Measurements from ENCODE around the gene CHRNE.
"Not testable (repeated sequence)": the region's sequence is repeated elsewhere in the genome, so short reads cannot be mapped to it uniquely, and the experiment has no call there.

Gene CHRNE

DNA sequence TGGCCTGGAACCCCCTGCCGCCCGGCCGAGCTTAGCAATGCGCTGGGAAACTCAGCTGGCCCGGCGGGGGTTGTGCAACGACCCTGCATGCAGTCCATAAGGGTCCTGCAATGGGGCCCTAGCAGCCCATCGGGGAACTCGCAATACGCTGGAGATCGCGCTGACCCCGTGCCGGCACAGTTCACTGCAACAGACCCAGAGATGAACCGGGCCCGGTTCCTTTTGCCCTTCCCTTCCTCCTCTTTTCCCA, 36.6 kb upstream of the CHRNE start:
- DNase-seq = no peak

DNA sequence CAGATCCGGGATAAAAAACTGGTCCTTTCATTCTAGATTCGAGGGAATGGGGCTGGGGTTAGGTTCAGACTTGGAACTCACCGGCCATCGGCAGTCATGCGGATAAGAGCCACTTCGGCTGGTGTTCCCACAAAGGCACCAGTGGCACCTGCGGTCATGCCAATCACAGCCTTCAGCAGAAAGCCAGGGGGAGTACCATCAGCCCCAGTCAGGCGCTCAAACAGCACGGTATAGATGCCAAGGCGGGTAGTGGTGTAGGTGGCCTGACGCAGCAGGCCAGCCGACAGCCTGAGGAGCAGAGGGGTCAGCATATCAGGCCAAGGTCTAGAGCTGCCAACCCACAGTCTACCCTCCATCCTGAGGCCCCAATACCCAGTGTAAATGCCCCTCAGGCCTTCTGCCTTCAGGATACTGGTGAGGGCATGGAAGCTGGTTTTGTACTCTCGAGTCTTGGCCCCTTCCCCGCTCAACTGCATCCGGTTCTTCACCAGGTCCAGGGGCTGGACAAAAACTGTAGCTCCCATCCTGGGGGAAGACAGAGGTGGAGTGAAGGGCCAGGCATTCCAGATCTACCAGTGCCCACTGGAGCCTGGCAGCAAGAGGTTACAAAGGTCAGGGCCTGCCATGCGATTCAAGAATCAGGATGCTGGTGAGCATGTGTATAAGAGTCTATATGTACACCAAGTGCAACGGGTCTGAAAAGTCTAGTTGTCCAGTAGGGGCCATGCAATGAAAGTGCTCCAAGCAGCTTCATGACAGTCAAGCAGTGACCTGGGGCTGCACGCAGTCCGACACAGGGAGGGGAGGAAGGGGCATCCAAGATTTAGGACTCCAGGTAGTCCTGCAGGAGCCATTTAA, 36.0 kb upstream of the CHRNE start:
- no peak for DNase-seq

DNA sequence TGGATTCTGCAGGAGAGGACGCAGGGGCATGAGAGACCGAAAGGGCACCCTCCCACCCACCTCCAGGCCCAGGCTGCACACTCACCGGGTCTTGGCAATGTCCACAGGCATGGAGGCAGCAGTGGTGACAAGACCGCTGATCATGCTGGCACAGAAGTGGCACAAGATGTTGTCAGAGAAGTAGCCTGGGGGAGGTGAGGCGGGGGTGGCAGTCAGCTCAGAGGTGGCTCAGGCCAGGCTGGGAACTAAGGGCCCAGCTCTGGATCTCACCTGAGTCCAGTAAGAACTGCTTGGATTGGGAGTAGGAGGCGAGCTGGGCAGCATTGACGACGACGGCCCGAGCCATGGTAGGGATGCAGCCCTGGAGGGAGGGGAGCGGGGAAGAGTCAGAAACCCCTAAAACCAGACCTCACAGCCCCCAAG, 35.2 kb upstream of the CHRNE start:
- DNase-seq = no peak

DNA sequence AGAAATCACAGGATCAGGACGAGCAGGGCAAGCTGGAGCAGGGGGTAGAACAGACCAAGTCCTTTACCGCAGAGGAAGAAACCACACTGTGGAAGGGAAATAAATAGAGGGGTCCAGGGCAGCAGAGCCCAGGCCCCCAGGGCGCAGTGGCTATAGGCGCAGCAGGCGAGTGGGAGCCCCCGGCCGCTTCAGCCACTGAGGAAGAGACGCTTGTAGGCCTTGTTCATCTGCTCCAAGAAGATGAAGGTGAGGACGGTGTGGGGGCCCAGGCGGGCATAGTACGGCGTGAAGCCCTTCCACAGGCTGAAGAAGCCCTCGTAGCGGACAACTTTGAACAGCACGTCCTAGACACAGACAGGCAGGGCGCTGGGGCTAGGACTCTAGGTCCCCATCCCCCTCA, 34.7 kb upstream of the CHRNE start:
- DNase-seq = no peak

DNA sequence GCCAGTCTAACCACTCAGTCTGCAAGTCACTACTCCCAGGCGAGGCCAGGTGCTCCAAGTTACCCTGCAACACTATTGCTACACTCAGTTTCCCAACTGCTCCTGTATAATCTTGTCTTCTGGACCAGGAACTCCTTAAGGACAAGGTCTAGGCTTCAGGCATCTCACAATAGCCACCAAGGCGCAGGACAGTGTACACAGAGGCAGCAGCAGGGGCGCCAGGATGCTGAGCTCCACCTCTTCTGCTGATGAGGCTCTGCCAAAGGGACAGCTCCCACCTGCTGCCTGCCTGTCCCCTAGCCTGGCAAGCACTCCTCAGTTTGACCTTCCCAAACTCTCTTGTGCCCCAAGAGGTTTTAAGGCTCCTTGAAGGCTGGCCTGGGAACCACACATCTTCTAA, 33.5 kb upstream of the CHRNE start:
- no peak for DNase-seq

DNA sequence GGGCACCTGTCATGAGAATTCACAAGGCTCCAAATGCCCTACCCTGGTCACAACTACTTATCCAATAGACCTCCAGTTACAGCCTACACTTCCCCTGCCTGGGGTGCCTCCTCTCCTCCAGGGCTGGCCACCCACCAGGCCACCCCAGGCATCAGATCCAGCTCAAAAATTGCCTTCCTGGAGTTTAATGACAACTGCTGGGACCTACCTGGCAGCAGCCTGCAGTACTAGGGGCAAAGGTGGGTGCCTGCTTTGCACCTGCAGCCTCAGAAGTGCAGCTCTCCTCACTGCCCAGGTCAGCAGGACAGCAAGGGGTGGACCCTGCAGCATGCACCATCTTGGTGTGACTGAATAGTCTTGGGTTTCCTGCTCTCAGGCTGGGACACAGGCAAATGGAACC, 32.8 kb upstream of the CHRNE start:
- no peak for DNase-seq

DNA sequence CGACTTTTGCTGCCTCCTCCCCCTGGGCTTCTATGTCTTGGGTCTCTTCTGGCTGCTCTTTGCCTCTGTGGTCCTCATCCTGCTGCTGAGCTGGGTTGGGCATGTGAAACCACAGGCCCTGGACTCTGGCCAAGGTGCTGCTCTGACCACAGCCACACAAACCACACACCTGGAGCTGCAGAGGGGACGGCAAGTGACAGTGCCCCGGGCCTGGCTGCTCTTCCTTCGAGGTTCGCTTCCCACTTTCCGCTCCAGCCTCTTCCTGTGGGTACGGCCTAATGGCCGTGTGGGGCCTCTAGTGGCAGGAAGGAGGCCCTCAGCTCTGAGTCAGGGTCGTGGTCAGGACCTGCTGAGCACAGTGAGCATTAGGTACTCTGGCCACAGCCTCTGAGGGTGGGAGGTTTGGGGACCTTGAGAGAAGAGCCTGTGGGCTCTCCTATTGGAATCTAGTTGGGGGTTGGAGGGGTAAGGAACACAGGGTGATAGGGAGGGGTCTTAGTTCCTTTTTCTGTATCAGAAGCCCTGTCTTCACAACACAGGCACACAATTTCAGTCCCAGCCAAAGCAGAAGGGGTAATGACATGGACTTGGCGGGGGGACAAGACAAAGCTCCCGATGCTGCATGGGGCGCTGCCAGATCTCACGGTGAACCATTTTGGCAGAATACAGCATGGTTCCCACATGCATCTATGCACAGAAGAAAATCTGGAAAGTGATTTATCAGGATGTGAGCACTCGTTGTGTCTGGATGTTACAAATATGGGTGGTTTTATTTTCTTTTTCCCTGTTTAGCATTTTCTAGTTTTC, 31.5 kb upstream of the CHRNE start:
- DNase-seq = peak; percentile 63

DNA sequence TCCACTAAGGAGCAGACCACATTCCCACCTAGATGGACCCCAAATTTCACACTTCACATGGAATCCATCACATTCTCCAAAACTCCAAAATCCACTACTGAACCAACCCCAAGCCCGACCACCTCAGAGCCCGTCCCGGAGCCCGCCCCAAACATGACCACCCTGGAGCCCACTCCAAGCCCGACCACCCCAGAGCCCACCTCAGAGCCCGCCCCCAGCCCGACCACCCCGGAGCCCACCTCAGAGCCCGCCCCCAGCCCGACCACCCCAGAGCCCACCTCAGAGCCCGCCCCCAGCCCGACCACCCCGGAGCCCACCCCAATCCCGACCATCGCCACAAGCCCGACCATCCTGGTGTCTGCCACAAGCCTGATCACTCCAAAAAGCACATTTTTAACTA, 30.7 kb upstream of the CHRNE start:
- no peak for DNase-seq

DNA sequence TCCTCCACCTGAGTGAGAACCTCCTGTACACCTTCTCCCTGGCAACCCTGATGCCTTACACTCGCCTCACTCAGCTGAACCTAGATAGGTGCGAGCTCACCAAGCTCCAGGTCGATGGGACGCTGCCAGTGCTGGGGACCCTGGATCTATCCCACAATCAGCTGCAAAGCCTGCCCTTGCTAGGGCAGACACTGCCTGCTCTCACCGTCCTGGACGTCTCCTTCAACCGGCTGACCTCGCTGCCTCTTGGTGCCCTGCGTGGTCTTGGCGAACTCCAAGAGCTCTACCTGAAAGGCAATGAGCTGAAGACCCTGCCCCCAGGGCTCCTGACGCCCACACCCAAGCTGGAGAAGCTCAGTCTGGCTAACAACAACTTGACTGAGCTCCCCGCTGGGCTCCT, 29.9 kb upstream of the CHRNE start:
- DNase-seq = no peak

DNA sequence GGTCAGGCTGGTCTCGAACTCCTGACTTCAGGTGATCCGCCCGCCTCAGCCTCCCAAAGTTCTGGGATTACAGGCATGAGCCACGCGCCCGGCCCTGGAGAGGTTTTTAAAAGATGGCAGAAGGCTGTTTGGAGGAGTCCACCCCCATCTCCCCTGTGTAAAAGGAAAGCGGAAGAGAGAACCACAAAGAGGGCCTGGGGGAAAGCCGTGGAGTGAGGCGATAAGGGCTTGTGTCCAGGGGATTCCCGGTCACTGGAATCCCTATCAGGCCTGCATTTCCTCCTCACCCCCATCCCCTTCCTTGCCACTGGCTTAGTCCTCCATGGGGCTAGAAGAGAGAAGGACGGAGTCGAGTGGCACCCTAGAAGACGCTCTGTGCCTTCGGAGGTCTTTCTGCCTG, 29.1 kb upstream of the CHRNE start, which contains the start of gene GP1BA:
GP1BA (plus strand) TSS at position 315 of the 400 bp plus-strand sequence. CDS start 328 bp downstream, outside the sequence.
- DNase-seq = peak; percentile 53

DNA sequence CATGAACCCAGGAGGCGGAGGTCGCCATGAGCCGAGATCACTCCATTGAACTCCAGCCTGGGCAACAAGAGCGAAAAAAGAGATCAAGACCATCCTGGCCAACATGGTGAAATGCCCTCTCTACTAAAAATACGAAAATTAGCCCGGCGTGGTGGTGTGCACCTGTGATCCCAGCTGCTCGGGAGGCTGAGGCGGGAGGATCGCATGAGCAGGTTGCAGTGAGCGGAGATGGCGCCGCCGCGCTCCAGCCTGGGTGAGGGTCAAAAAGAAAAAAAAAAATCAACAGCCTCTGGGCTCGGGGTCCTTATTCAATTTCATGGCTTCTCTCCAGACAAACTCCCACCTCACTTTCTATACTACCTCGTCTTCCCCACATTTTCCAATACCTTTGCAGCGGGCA, 26.0 kb upstream of the CHRNE start:
- no peak for DNase-seq

DNA sequence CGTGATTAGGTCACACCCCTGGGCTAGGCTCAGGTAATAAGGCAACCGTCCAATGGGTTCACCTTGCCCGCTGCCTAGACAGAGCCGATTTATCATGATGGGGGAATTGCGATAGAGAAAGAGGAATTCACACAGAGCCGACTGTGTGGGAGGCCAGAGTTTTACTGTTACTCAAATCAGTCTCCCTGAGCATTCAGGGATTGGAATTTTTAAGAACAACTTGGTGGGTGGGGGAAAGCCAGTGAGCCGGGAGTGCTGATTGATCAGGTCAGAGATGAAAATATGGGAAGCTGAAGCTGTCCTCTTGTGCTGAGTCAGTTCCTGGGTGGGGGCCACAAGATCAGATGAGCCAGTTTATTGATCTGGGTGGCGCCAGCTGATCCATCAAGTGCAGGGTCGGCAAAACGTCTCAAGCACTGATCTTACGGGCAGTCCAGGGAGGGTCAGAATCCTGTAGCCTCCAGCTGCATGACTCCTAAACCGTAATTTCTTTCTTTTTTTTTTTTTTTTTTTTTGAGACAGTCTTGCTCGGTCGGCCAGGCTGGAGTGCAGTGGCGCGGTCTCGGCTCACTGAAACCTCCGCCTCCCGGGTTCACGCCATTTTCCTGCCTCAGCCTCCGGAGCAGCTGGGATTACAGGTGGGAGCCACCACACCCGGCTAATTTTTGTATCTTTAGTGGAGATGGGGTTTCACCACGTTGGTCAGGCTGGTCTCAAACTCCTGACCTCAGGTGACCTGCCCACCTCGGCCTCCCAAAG, 23.9 kb upstream of the CHRNE start:
- peak; percentile 90 for DNase-seq

DNA sequence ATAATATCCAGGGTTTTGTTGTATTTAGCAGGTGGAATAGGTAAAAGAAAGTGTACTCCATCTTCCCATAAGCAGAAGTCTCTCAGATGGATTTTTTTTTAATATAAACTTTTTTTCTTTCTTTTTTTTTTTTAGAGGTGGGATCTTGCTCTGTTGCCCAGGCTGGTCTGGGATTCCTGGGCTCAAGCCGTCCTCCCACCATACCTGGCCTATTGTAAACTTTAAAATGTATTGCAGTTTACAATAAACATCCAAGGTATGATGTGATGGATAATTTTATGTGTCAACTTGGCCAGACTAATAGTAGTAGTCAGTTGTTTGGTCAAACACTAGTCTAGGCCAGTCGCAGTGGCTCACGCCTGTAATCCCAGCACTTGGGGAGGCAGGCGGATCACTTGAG, 18.4 kb upstream of the CHRNE start:
- DNase-seq = no peak

DNA sequence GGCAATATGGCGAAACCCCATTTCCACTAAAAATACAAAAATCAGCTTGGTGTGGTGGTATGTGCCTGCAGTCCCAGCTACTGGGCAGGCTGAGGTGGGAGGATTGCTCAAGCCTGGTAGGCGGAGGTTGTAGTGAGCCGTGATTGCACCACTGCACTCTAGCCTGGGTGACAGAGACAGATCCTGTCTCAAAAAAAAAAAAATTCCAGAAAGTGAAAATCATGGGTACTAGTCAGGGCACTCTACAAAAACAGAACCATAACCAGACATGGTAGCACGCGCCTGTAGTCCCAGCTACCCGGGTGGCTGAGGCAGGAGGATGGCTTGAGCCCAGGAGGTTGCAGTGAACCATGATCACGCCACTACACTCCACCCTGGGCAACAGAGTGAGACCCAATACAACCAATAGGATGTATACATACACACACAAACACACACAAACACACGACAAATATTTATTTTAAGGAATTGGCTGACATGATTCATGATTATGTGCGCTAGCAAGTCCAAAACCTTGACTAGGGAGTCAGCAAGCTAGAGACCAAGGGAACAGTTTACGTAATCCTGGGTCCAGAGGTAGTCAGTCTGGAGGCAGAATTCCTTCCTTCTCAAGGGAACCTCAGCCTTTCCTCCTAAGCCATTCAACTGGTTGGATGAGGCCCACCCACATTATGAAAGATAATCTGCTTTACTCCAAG, 17.6 kb upstream of the CHRNE start:
- peak; percentile 94 for DNase-seq

DNA sequence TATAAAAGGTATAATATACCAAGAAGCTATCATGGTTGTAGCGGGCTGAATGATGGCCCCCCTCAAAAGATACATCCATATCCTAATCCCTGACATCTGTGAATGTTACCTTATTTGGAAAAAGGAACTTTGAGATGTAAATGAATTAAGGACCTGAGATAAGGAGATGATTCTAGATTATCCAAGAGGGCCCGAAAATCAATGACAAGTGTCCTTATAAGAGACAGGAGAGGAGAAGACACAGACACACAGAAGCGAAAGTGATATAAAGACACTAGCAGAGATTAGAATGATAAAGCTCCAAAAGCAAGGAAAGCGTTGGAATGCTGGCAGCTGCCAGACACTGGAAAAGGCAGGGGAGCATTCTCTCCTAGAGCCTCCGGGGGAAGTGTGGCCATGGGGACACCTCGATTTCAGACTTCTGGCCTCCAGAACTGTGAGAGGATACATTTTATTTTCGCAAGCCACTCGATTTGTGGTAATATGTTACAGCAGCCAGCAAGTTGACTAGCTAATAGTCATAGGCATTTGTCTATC, 16.7 kb upstream of the CHRNE start:
- DNase-seq = no peak

DNA sequence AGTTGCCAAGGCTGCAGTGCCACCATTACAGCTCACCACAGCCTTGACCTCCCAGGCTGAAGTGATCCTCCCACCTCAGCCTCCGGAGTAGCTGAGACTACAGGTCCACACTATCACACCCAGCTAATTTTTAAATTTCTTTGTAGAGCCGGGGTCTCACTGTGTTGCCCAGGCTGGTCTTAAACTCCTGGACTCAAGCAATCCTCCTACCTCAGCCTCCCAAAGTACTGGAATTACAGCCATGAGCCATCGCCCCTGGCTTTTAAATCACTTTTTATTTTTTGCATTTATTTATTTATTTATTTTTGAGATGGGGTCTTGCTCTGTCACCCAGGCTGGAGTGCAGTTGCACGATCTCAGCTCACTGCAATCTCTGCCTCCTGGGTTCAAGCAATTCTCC, 11.7 kb upstream of the CHRNE start:
- DNase-seq = not testable (repeated sequence)

DNA sequence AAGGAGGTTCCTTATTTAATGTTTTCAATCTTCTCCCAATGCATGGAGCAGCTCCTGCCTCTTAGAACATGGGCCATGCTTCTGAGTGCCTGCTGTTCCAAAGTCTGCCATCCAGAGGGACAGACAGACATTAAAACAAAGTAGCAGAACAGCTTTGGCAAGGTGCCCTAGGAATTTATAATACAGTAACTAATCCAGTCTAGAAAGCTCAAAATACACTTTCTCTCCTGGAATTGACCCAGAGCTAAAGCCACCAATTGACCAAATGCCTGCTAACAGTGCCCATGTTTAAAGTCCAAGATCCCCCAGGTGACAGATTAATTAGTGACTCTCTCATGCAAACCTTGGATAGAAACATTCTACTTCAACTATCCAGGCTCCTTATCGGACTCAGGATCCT, 11.1 kb upstream of the CHRNE start:
- no peak for DNase-seq

DNA sequence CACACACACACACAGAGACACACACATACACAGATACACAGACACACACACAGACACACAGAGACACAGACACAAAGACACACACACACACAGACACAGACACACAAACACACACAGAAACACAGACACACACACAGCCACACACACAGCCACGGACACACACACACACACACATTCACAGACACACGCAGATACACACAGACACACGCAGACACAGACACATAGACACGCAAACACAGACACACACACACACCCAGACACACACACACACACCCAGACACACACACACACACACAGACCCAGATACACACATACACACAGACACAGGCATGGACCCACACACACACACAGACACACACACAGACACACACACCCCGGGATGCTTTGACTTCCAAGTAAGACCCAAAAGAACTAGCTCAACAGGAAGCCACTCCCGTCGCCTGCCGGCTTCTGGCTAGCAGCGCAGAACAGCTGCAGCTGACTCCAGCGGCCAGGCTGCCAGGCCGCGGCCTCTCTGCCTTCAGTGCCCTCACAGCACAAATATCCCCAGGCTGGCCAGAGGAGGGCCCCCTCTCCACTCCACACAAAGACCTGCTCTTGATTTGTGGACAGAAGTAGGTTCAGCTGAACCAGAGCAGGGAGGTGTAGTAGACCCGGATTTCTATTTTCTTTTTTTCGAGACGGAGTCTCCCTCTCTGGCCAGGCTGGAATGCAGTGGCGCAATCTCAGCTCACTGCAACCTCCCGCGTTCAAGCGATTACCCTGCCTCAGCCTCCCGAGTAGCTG, 6.0 kb upstream of the CHRNE start:
- peak; percentile 89 for DNase-seq

DNA sequence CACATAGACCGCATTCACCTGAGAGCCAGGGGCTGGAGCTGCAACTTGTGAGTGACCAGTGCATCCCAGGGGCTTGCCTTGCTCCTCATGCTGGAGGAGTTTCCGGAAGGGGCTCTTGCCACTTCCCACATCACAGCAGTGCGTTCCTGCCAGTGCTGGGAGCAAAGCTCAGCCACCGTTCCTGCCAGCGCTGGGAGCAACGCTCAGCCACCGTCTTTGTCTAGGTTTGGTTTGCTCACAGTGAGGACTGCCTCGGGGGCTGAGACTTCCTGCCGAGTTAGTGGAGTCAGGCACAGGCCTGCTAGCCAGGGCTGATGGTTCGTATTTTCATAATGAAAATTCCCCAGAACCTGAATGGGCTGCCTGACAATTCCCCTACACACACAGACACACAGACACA, 5.4 kb upstream of the CHRNE start:
- no peak for DNase-seq

DNA sequence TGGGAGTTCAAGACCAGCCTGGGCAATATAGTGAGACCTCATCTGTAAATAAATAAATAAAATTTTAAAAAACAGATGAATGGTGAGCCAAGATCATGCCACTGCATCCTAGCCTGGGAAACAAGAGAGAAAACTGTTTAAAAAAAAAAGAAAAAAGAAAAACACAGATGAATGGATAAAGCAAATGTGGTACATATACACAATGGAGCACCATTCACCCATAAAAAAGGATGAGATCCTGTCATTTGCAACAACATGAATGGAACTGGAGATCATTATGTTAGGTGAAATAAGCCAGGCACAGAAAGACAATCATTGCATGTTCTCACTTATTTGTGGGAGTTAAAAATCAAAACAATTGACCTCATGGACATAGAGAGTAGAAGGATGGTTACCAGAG, 3.7 kb upstream of the CHRNE start:
- DNase-seq = not testable (repeated sequence)

DNA sequence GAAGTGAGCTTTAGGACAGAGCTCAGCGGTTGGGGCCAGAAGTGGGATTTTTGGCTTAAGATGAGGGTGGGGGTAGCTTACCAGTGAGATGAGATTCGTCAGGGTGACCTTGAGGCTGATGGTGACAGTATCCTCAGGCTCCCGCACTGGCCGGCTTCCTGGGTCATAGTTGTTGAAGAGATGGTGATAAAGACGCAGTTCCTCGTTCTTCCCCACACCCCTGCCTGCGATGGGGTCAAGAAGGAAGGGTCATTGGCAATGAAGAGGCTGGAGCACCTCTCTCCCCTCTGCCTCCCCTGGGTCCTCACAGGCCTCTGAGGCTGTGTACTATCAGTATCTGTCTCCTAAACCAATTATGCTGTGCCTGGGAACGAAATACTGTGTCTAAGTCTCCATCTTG, 358 bp downstream of the CHRNE start:
- no peak for DNase-seq
